Measurements from ENCODE around the gene ATN1. TPM values are rescaled to one million over a fixed set of nuclear protein-coding genes. Genes with fewer than 3 reads are reported as not detected.

ATN1 gene
- polyA plus RNA-seq, 1 donor = 109 TPM

DNA sequence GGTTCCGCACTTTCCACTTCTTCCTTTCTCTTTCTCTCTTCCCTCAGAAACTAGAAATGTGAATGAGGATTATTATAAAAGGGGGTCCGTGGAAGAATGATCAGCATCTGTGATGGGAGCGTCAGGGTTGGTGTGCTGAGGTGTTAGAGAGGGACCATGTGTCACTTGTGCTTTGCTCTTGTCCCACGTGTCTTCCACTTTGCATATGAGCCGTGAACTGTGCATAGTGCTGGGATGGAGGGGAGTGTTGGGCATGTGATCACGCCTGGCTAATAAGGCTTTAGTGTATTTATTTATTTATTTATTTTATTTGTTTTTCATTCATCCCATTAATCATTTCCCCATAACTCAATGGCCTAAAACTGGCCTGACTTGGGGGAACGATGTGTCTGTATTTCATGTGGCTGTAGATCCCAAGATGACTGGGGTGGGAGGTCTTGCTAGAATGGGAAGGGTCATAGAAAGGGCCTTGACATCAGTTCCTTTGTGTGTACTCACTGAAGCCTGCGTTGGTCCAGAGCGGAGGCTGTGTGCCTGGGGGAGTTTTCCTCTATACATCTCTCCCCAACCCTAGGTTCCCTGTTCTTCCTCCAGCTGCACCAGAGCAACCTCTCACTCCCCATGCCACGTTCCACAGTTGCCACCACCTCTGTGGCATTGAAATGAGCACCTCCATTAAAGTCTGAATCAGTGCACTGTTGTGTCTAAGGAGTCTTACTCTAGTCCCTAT is 4.6 kb upstream of the ATN1 start:
- no peak for DNase-seq

DNA sequence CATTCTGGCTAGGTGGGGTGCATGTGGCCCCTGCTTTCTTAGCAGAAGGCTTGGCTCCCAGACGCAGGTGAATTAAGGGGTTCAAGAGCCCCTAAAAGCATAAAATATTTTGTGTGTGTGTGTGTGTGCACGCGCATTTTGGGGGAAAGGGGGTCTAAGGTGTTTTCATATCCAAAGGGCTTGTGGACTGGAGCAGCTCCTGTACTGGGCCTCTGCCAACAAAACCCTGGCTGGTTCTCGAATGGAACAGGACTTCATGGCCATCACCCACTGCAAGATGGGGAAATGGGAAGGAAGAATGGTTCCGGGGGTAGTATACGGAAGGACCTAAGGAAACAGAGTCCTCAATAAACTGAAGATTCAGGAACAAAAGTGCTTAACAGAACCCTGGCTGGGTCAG is 3.9 kb upstream of the ATN1 start:
- no peak for DNase-seq

DNA sequence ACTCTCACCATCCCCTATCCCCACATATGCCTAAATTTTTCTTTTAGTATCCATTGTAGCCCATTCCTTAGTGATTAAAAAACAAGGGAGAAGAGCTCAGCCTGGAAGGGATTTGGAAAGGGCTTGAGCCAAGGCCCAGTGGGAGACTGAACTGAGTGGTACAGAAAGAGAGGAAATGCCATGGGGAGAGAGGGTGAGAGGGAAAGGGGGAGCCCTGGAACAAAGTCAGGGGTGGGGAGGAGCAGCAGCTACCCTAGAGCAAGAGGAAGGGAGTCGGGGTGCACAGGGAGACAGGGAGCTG is 2.6 kb upstream of the ATN1 start:
- no peak for DNase-seq

DNA sequence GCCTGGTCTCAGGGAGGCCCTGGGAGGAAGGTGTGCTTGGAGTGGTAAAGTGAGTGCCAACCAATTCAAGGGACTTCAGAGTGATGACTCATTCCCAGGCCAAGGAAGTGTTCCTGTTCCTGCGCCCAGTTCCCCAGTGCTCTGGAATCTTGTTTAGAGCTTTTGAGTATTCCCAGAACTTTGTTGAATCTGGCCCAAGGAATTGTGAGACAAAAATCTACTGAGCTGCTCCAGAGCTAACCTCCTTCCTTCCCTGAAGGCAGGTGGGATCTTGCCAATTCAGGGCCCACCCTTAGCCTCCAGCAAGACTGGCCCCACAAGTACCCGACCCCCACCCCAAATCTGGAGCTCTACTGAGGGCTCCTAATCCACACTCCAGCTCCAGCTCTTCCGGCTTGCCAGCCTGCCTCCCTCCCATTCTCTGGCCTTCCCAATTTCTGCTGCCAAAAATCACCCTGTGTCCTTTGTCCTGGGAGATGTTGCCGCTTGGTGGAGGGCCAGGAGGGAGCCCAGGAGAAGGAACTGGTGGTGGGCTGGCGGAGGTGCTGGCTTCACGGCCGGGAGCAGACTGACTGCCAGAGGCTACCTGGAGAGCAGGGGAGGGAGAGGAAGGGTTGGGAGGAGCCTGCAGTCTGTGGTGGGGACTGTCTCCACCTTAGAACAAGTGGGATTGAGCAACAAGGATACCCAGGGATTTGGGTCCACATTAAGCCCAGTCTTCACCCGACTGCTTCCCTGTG is 2.0 kb upstream of the ATN1 start:
- DNase-seq = peak; percentile 73

DNA sequence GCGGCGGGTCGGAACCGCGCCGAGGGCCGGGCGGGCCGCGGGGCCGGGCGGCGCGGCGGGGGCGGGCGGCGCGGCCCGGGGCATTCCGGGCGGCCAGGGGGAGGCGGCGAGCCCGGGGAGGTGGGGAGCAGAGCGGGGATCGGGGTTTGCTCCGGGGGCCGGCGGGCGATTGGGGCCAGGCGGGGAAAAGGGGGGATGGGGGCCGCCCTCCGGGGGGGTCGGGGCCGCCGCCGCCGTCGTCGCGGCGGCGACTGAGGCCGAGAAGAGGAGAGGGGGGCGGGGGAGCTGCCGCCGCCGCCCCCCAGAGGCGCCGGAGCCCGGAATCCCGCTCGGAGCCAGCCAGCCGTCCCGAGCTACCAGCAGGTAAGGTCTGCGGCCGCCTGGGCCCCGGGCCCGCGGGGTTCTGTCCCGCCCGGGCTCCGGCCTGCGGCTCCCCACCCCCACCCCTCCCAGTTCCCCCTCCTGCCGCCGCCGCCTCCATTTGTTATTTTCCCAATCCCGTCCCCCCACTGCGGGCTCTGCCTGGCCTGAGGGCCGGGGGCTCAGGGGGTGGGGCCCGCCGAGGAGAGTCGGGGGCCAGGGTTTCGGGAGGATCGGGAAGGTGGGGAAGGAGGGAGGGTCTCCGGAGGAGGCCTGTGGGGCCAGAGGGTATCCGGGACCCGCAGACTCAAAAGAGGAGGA is 403 bp downstream of the ATN1 start:
- no peak for DNase-seq

DNA sequence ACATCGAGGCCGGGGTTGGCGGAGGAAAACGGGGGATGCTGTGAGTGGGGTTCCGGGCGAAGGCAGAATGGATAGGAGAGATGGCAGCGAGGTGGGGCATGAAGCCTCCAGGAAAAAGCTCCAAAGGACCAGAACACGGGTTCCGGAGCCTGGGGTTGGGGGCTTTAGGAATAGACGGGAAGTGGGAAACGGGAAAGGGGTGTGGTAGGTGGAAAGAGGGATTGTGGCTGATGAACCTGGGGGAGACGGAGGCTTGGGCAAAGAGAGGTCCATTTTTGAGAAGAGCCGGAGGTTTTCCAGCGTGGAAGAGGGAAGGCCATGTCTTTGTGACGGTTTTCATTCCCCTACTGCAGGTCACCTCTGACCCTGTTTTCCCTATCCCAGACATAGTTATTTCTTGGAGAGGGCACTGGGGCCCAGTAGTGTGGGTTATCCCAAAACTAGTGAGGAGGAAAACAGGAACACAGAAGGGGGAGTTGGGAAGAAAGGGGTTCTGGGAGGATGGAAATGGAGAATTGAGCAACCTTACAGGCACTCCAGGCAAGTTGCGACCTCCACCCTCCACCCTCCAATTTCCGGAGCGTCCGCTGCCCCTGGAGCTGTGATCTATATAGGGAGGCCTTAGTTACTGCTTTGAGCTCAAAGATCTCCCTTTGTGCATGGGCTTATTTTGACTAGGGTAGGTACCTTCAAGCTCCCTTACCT is 1.1 kb downstream of the ATN1 start:
- DNase-seq = no peak

DNA sequence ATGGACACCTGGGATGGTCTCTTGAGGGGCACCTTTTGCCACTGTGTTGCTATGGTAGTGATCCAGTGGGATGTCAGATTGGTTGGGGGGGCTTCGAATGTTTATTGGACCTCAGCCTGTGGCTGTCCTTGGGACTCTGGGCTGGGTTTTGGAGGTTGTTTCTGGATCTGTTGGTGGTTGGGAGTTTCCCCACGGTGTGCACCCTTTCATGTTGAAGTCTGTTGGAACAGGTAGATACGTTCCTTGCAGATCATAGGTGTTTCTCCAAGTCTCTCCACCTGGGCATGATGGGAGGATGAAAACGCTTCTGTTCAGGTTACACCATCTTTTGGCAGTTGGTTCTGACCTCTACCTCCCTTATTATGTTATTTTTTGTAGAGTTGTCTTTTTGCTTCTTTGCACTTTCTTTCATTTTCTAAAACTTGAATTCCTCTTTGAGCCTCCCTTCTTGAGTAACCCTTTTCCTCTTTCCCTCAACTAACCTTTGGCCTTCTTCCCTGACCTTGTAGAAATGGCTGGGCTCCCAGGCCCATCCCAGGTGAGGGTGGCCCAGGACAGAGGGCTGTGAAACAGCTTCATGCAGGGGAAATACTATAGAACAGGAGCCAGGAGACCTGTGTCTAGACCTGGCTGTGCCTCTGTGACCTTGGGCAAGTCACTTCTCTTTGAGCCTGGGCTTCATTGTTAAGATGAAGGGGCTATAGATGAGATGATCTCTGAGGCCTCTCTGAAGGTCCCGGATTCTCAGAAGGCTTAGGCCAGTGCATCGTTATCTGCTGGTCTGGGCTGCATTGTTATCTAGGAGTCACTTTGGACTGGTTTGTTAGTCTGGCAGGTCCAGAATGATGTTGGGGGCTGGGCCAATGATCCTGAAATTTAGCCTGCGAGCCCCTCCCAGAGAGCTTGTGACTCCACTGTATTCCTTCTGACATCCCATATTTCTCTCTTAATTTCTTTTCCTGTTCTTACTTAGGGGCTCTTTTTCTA is 2.0 kb downstream of the ATN1 start:
- DNase-seq = no peak

DNA sequence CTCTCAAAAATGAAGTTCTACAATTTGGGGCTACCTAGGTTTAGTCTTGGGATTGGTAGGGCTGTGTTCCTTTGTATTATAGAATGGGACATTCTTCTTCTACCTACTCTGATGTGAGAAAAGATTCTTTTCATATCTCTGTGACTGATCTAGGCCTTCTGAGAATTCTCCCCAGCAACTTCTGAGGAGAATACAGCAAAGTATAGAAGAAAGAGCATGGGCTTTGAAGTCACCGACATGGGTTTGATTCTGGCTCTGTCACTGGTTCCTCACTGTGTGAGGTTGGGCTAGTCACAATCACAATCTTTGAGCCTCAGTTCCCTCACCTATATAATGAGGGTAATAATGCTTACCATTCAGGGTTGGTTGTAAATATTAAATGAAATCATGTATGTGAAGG is 5.0 kb downstream of the ATN1 start:
- no peak for DNase-seq

DNA sequence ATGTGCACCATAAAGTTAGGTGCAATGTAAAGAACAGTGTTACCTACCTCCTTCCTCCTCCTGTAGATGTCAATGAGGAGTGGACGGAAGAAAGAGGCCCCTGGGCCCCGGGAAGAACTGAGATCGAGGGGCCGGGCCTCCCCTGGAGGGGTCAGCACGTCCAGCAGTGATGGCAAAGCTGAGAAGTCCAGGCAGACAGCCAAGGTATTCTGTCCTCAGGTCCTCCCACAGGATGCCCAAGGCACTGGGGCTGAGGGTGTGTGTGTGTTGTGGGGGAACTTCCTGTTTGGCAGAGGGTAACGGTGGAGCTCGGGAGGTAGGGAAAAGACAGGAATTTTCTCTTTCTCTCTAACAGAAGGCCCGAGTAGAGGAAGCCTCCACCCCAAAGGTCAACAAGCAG is 6.4 kb downstream of the ATN1 start:
- no peak for DNase-seq

DNA sequence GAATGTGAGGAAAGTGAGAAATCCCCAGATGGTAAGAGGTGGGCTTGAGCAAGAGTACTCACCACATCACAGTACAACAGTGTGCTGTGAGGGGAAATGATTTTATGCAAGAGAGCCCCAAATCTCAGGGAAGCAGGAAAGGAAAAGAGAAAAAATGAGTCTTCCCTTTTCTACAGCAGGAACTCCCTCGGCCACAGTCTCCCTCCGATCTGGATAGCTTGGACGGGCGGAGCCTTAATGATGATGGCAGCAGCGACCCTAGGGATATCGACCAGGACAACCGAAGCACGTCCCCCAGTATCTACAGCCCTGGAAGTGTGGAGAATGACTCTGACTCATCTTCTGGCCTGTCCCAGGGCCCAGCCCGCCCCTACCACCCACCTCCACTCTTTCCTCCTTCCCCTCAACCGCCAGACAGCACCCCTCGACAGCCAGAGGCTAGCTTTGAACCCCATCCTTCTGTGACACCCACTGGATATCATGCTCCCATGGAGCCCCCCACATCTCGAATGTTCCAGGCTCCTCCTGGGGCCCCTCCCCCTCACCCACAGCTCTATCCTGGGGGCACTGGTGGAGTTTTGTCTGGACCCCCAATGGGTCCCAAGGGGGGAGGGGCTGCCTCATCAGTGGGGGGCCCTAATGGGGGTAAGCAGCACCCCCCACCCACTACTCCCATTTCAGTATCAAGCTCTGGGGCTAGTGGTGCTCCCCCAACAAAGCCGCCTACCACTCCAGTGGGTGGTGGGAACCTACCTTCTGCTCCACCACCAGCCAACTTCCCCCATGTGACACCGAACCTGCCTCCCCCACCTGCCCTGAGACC is 7.8 kb downstream of the ATN1 start:
- DNase-seq = no peak

DNA sequence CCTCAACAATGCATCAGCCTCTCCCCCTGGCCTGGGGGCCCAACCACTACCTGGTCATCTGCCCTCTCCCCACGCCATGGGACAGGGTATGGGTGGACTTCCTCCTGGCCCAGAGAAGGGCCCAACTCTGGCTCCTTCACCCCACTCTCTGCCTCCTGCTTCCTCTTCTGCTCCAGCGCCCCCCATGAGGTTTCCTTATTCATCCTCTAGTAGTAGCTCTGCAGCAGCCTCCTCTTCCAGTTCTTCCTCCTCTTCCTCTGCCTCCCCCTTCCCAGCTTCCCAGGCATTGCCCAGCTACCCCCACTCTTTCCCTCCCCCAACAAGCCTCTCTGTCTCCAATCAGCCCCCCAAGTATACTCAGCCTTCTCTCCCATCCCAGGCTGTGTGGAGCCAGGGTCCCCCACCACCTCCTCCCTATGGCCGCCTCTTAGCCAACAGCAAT is 8.5 kb downstream of the ATN1 start:
- no peak for DNase-seq

DNA sequence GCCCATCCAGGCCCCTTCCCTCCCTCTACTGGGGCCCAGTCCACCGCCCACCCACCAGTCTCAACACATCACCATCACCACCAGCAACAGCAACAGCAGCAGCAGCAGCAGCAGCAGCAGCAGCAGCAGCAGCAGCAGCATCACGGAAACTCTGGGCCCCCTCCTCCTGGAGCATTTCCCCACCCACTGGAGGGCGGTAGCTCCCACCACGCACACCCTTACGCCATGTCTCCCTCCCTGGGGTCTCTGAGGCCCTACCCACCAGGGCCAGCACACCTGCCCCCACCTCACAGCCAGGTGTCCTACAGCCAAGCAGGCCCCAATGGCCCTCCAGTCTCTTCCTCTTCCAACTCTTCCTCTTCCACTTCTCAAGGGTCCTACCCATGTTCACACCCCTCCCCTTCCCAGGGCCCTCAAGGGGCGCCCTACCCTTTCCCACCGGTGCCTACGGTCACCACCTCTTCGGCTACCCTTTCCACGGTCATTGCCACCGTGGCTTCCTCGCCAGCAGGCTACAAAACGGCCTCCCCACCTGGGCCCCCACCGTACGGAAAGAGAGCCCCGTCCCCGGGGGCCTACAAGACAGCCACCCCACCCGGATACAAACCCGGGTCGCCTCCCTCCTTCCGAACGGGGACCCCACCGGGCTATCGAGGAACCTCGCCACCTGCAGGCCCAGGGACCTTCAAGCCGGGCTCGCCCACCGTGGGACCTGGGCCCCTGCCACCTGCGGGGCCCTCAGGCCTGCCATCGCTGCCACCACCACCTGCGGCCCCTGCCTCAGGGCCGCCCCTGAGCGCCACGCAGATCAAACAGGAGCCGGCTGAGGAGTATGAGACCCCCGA is 9.1 kb downstream of the ATN1 start:
- no peak for DNase-seq

DNA sequence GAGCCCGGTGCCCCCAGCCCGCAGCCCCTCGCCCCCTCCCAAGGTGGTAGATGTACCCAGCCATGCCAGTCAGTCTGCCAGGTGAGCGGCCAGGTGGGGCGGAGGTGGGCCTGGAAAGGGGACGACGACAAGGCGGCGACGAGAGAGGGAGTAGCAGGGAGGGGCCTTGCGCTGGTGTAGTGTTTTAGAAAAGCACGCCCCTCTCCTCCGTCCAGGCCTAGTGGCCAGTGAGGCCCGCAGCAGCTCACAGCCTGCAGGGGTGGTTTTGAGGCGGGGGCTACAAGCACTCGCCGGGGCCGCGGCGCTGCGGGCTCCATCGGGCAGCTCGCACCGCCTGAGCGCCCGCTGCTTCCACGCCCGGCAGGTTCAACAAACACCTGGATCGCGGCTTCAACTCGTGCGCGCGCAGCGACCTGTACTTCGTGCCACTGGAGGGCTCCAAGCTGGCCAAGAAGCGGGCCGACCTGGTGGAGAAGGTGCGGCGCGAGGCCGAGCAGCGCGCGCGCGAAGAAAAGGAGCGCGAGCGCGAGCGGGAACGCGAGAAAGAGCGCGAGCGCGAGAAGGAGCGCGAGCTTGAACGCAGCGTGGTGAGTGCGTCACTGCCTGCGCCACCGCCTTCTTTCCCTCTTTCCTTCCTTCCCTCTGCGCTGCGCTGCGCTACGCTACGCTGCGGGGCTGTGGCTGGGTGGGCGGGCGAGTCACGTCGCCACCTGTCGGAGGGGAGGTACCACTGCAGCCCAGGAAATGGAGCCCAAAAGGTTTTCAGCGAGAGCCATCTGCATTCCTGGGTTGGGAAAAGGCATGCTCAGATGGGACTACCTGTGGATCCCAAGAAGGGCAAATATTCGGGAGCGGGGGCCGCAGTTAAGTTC is 10.0 kb downstream of the ATN1 start:
- DNase-seq = peak; percentile 92

DNA sequence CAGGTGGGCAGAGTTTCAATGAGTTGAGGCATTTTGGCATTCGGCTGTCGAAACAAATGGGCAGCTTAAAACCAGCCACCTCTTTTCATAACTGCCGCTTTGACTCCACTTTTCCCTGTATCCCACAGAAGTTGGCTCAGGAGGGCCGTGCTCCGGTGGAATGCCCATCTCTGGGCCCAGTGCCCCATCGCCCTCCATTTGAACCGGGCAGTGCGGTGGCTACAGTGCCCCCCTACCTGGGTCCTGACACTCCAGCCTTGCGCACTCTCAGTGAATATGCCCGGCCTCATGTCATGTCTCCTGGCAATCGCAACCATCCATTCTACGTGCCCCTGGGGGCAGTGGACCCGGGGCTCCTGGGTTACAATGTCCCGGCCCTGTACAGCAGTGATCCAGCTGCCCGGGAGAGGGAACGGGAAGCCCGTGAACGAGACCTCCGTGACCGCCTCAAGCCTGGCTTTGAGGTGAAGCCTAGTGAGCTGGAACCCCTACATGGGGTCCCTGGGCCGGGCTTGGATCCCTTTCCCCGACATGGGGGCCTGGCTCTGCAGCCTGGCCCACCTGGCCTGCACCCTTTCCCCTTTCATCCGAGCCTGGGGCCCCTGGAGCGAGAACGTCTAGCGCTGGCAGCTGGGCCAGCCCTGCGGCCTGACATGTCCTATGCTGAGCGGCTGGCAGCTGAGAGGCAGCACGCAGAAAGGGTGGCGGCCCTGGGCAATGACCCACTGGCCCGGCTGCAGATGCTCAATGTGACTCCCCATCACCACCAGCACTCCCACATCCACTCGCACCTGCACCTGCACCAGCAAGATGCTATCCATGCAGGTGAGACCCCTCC is 10.8 kb downstream of the ATN1 start:
- no peak for DNase-seq

DNA sequence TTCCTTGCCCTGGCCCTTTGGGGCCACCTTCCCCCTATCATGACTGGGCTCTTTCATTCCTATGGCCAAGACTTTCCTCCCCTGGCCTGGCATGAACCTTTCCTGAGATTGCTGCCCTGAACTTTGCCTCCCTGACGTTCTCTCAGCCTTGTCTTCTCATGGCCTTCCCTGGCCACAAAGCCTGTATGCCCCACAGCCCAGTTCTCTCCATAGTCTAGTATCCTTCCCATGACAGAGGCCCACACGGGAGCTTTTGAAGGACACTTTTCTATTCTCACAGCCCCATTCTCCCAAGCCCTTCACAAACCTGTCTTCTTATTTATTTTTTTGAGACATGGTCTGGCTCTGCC is 11.4 kb downstream of the ATN1 start:
- DNase-seq = no peak

DNA sequence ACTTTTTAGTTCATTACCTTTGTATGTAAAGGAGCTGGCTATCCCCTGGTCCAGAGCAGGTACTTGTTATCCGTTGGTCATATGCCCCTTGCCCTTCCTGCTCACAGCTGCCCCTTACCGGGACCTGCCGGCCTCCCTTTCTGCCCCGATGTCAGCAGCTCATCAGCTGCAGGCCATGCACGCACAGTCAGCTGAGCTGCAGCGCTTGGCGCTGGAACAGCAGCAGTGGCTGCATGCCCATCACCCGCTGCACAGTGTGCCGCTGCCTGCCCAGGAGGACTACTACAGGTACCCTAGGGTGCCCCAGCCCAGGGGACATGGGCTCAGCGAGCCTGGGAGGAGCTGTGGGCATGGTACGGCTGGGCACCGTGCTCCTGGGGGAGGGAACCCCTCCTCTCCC is 13.5 kb downstream of the ATN1 start:
- no peak for DNase-seq

DNA sequence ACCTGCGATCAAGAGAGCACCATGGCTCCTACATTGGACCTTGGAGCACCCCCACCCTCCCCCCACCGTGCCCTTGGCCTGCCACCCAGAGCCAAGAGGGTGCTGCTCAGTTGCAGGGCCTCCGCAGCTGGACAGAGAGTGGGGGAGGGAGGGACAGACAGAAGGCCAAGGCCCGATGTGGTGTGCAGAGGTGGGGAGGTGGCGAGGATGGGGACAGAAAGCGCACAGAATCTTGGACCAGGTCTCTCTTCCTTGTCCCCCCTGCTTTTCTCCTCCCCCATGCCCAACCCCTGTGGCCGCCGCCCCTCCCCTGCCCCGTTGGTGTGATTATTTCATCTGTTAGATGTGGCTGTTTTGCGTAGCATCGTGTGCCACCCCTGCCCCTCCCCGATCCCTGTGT is 14.0 kb downstream of the ATN1 start:
- DNase-seq = no peak

DNA sequence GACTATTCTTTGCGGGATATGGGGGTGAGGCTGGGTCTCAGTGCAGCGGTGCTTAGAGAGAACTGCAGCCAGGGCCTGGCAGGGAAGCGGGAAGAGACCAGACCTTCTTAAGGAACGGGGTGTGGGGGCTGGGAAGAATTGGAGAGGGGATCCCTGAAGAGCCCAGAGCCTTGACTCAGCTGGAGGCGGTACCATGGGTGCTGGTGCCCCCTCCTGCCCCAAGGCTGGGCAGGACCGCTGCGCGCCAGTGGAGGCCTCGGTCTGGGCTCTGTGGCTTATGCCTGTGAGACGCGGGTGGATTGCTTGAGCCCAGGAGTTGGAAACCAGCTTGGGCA is 14.5 kb downstream of the ATN1 start:
- no peak for DNase-seq

Measured in left kidney (tissue), 2 donors.